Measurements from ENCODE around the gene APBA3. TPM values are rescaled to one million over a fixed set of nuclear protein-coding genes. Genes with fewer than 3 reads are reported as not detected.

The APBA3 gene
- polyA plus RNA-seq, 2 of the 4 experiments (the other 2 are of a cell fraction): 5.5 to 10.0 TPM

- WGBS (ENCODE audit: missing lambda C conversion rate): 58% methylated on average over 8 of the region's 8 CpGs
- CTCF ChIA-PET: interaction anchor here (1.2 kb wide), 1 partner anchor 21 kb away, joined by 4 read pairs; no protein-coding TSS in a partner anchor
These were observed 37.6 kb downstream of the APBA3 start for GRCh38 chr19:3723883-3724282.

DNA sequence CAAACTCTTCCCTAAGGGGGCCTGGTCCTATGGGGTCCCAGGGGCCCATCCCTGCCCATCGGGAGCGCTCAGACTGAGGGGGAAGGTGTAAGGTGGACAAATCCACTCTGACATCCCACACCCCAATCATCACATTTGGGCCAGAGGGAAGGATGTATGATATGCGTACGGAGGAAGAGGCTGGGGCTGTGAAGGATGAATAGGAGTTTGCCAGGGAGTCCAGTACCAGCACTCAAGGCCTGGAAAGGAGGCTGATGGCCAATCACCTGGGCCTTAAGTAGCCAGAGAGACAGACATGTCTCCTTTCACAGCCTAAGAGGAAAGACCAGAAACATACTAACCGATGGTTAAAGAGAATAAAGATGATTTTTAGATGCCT lies 38.4 kb downstream of the APBA3 start:
- 89% methylated on average over 5 of the region's 5 CpGs for WGBS (ENCODE audit: missing lambda C conversion rate)
- H3K4me1 ChIP-seq: peaks cover 40% of the 10 kb centered on the region
- FAIRE-seq (no peak), DNase-seq (ENCODE audit: low read depth in 1 of 2, low spot score in 1 of 2) (no peak), ATAC-seq (no peak)
- no peak overlapping the region for H3K4me3 ChIP-seq
- no peak overlapping the region for H3K27ac ChIP-seq
- no peak overlapping the region for H3K4me2 ChIP-seq
- TF ChIP-seq FOSL2 (IDR thresholded peaks at IDR 0.05) (no peak), FOSL2 (CRISPR knock-in tag; IDR thresholded peaks at IDR 0.05) (no peak), E2F6 (IDR thresholded peaks at IDR 0.05; ENCODE audit: borderline replicate concordance, low read depth) (no peak)
- ChIA-PET CTCF (no interaction called here), POLR2A (no interaction called here)
- H3K9me3 ChIP-seq: no peaks in the 10 kb centered on the region

More at GRCh38 chr19:3723883-3724282, 37.6 kb downstream of the APBA3 start:
- Histone ChIP-seq H3K4me1 (peaks cover 38% of the 10 kb centered on the region), H3K27ac (no peak overlapping the region; a peak in 1 of 6 replicates), H3K4me2 (no peak overlapping the region), H3K9me3 (no peaks in the 10 kb centered on the region), H3K4me3 (no peak overlapping the region)
- TF ChIP-seq ZFP36 (IDR thresholded peaks at IDR 0.05; ENCODE audit: borderline replicate concordance, partially characterized antibody) (no peak), RNF2 (IDR thresholded peaks at IDR 0.05; ENCODE audit: borderline replicate concordance, low read depth) (no peak), BHLHE40 (IDR thresholded peaks at IDR 0.05; ENCODE audit: low read depth, low read length) (no peak), HEYL (CRISPR knock-in tag; IDR thresholded peaks at IDR 0.05) (no peak), PHF8 (IDR thresholded peaks at IDR 0.05; ENCODE audit: borderline replicate concordance, low read depth) (no peak), NR3C1 (IDR thresholded peaks at IDR 0.05) (no peak), POLR2AphosphoS2 (conservative IDR thresholded peaks at IDR 0.05; ENCODE audit: low read length) (no peak), HOXB13 (CRISPR knock-in tag; IDR thresholded peaks at IDR 0.05; ENCODE audit: low read depth) (no peak), HOXA7 (CRISPR knock-in tag; IDR thresholded peaks at IDR 0.05) (no peak), FOSL2 (IDR thresholded peaks at IDR 0.05) (no peak), FOSL2 (CRISPR knock-in tag; IDR thresholded peaks at IDR 0.05) (no peak), ZNF302 (CRISPR knock-in tag; IDR thresholded peaks at IDR 0.05) (no peak), CEBPB (IDR thresholded peaks at IDR 0.05) (no peak), MYC (IDR thresholded peaks at IDR 0.05; ENCODE audit: borderline replicate concordance, low read length) (no peak), TFCP2L1 (CRISPR knock-in tag; IDR thresholded peaks at IDR 0.05) (no peak), NPAS2 (CRISPR knock-in tag; IDR thresholded peaks at IDR 0.05; ENCODE audit: borderline replicate concordance) (no peak), SREBF2 (IDR thresholded peaks at IDR 0.05) (no peak)
- TF ChIP-seq, protein P1, sequence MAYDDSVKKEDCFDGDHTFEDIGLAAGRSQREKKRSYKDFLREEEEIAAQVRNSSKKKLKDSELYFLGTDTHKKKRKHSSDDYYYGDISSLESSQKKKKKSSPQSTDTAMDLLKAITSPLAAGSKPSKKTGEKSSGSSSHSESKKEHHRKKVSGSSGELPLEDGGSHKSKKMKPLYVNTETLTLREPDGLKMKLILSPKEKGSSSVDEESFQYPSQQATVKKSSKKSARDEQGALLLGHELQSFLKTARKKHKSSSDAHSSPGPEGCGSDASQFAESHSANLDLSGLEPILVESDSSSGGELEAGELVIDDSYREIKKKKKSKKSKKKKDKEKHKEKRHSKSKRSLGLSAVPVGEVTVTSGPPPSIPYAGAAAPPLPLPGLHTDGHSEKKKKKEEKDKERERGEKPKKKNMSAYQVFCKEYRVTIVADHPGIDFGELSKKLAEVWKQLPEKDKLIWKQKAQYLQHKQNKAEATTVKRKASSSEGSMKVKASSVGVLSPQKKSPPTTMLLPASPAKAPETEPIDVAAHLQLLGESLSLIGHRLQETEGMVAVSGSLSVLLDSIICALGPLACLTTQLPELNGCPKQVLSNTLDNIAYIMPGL (CRISPR knock-in tag; IDR thresholded peaks at IDR 0.05; ENCODE audit: borderline replicate concordance): no peak
- ATAC-seq (no peak), FAIRE-seq (no peak), DNase-seq (ENCODE audit: low read depth in 1 of 2, low spot score in 1 of 2) (no peak)
- POLR2A ChIA-PET: no interaction called here

DNA sequence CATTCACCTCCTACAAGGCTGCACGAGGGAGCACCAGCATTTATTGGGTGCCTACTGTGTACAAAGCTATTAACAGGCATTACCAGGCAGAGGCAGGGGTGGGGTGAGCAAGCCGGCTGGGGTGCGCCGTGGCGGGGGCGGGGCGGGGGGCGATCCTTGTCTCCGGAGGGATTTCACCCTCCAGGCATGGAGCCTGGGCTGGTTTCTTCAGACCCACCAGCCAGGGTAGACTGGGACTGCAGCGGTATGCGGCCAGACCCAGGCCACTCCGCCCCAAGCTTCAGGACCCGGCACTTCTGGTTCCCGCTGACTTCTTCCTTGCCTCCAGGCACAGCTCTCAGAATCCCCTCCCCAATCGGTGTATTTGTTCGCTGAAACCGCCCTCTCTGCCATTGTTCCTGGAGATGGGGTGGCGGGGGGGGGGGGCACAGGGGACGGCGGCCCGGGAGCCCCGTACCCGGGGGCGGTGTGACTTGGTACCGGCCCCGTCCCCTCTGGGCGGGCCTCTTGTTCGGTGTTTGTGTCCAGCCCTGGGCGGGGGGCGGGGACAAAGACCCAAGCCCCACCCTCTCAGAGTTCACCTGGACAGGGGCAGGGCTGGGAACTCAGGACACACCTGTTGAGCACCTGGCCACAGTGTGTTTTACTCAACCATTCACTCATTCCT lies 38.9 kb downstream of the APBA3 start:
- WGBS (ENCODE audit: missing lambda C conversion rate): 20% methylated on average over 1 of the region's 30 CpGs
- FAIRE-seq (no peak), ATAC-seq (no peak), DNase-seq (ENCODE audit: low read depth in 1 of 2, low spot score in 1 of 2) (no peak)
- H3K27ac ChIP-seq: peak overlapping the region in 1 of 2 experiments; percentile 77; a peak in 2 of 6 replicates
- peaks cover 36% of the 10 kb centered on the region for H3K4me1 ChIP-seq
- POLR2A ChIA-PET: no interaction called here
- H3K9me3 ChIP-seq: no peaks in the 10 kb centered on the region
- peak overlapping the region; percentile 89 for H3K4me2 ChIP-seq
- CTCF ChIA-PET: interaction anchor here (1.1 kb wide), 1 partner anchor 16 kb away, joined by 3 read pairs; no protein-coding TSS in a partner anchor
- TF ChIP-seq RFX5 (IDR thresholded peaks at IDR 0.05) (no peak), TFCP2L1 (CRISPR knock-in tag; IDR thresholded peaks at IDR 0.05) (no peak), CEBPB (IDR thresholded peaks at IDR 0.05) (no peak), NPAS2 (CRISPR knock-in tag; IDR thresholded peaks at IDR 0.05; ENCODE audit: borderline replicate concordance) (no peak)
- H3K4me3 ChIP-seq: no peak overlapping the region; the same call in 2 of the 3 replicates

Data from A549 (cell line).